Osteocyte (in vitro differentiated cells): ENCODE measurements around the gene CXCL1. TPM values are rescaled to one million over a fixed set of nuclear protein-coding genes. Genes with fewer than 3 reads are reported as not detected.
A peak's percentile ranks its signal among the peaks of the same experiment; 100 is the strongest.

Experiments used
- DNase-seq: peaks from one replicate; pipeline ENCODE4 v3.0.0; 2021; ENCODE audit warnings: mixed read lengths; ENCODE audit not compliant: unreplicated experiment; ENCODE audit errors: extremely low spot score
- H3K27ac Mint-ChIP-seq: one replicate; pipeline ENCODE4 v1.8.0; 2021; ENCODE audit warnings: mild to moderate bottlenecking, mixed read lengths; ENCODE audit not compliant: unreplicated experiment
- H3K27me3 Mint-ChIP-seq: one replicate; pipeline ENCODE4 v1.8.0; 2021; ENCODE audit warnings: mixed read lengths; ENCODE audit not compliant: unreplicated experiment
- H3K36me3 Mint-ChIP-seq: one replicate; pipeline ENCODE4 v1.8.0; 2021; ENCODE audit warnings: mixed read lengths; ENCODE audit not compliant: unreplicated experiment
- H3K4me1 Mint-ChIP-seq: one replicate; pipeline ENCODE4 v1.8.0; 2021; ENCODE audit warnings: mixed read lengths; ENCODE audit not compliant: unreplicated experiment
- H3K4me3 Mint-ChIP-seq: one replicate; pipeline ENCODE4 v1.8.0; 2021; ENCODE audit warnings: mild to moderate bottlenecking, moderate library complexity, mixed read lengths; ENCODE audit not compliant: unreplicated experiment
- H3K9me3 Mint-ChIP-seq: one replicate; pipeline ENCODE4 v1.8.0; 2021; ENCODE audit warnings: mixed read lengths; ENCODE audit not compliant: unreplicated experiment
- CTCF ChIP-seq: fragments of 200-600 bp; sonication (generic); IDR thresholded peaks from 2 replicates; pipeline ENCODE4 v1.5.0; 2021; ENCODE audit warnings: antibody characterized with exemption, mild to moderate bottlenecking, moderate library complexity
- total RNA-seq: library from RNA; stranded (reverse); gene quantifications from 2 replicates; pipeline ENCODE4 v1.2.1, GENCODE V29; 2021

Gene CXCL1
- total RNA-seq, 1 donor from 2014 or later, result 132 TPM

GRCh38 chr4:73918058-73918457 is 48.9 kb downstream of the CXCL1 start:
- no peak for TF ChIP-seq CTCF
- H3K27ac Mint-ChIP-seq, result peak overlapping the region; percentile 85
- no peaks in the 10 kb centered on the region for H3K27me3 Mint-ChIP-seq
- H3K4me1 Mint-ChIP-seq, result peaks cover 59% of the 10 kb centered on the region
- no peak for DNase-seq
- peaks cover 5% of the 10 kb centered on the region for H3K9me3 Mint-ChIP-seq
- H3K4me3 Mint-ChIP-seq, result no peak overlapping the region
- no peaks in the 10 kb centered on the region for H3K36me3 Mint-ChIP-seq

- Mint-ChIP-seq H3K4me3 (no peak overlapping the region), H3K36me3 (no peaks in the 10 kb centered on the region), H3K9me3 (peaks cover 5% of the 10 kb centered on the region), H3K27ac (peak overlapping the region; percentile 85), H3K4me1 (peaks cover 56% of the 10 kb centered on the region), H3K27me3 (no peaks in the 10 kb centered on the region)
- DNase-seq, result no peak
- no peak for TF ChIP-seq CTCF
Measured at GRCh38 chr4:73919691-73920090, 50.5 kb downstream of the CXCL1 start.

Other genes with a start within 250 kb of the CXCL1 start
- not detected in 2 replicates for gene RASSF6, start 249.0 kb upstream of the CXCL1 start, total RNA-seq
- gene CXCL8, start 128.8 kb upstream of the CXCL1 start, total RNA-seq, result 32.4 and 33.5 TPM in 2 replicates
- 35.3 and 37.6 TPM in 2 replicates for gene CXCL6, start 32.7 kb upstream of the CXCL1 start, total RNA-seq
- 0.78 TPM in 1 of 2 replicates, not detected in the other for gene PF4V1, start 16.1 kb upstream of the CXCL1 start, total RNA-seq
- not detected in 2 replicates for gene PF4, start 112.6 kb downstream of the CXCL1 start, total RNA-seq
- gene PPBP, start 118.8 kb downstream of the CXCL1 start, total RNA-seq, result not detected in 2 replicates
- 0.13 and 0.18 TPM in 2 replicates for gene CXCL5, start 129.3 kb downstream of the CXCL1 start, total RNA-seq
- gene CXCL3, start 169.3 kb downstream of the CXCL1 start, total RNA-seq, result 1.7 and 2.1 TPM in 2 replicates
- 3.8 and 5.0 TPM in 2 replicates for gene CXCL2, start 229.8 kb downstream of the CXCL1 start, total RNA-seq